ENCODE results near the gene C2CD3. TPM values are rescaled to one million over a fixed set of nuclear protein-coding genes. Genes with fewer than 3 reads are reported as not detected.
"Not testable (repeated sequence)": the region's sequence is repeated elsewhere in the genome, so short reads cannot be mapped to it uniquely, and the experiment has no call there.

Gene C2CD3
- total RNA-seq, 2 donors from 2014 or later = 12.2 to 31.6 TPM

DNA sequence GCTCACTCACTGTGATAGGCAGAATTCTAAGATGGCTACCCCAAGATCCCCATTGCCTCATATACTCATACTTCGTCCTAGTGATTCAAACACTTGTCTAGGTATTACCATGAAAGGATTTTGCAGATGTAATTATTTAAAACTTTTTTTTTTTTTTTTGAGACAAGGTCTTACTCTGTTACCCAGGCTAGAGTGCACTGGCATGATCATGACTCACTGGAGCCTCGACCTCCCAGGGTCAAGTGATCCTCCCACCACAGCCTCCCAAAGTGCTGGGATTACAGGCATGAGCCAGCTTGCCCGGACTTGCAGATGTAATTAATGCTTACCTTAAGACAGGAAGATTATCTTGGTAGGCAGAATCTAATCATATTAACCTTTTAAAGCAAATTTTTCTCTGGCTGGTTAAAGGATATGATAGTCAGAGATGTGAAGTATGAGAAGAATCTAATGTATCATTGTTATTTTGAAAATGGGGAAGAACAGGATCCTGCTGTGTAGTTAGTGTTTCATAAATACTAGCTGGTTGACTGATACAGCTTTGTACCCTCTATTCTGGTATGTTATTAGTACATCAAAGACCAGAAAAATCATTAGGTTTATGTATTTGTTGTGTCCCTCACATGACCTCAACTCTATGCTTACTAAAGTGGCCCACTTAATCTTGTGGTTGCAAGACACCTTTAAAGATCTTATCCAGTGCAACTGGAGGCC is 35.5 kb downstream of the C2CD3 start:
- DNase-seq (no peak), ATAC-seq (no peak)
- intact Hi-C loops (cut with DNase I) = no loop called here
- Histone ChIP-seq H3K4me1 (peaks cover 8% of the 10 kb centered on the region), H3K4me3 (no peak overlapping the region), H3K9me3 (no peaks in the 10 kb centered on the region), H3K36me3 (replicated peaks in 1 of 2; ENCODE audit: insufficient read depth in 1 of 2, low read depth in 2 of 2) (no peaks in the 10 kb centered on the region), H3K27ac (no peak overlapping the region), H3K27me3 (no peaks in the 10 kb centered on the region)
- TF ChIP-seq POLR2A (IDR thresholded peaks at IDR 0.05) (no peak), CTCF (IDR thresholded peaks at IDR 0.05) (no peak)
- 88 to 93% methylated on average over 3 of the region's 3 CpGs for WGBS, 2 donors

DNA sequence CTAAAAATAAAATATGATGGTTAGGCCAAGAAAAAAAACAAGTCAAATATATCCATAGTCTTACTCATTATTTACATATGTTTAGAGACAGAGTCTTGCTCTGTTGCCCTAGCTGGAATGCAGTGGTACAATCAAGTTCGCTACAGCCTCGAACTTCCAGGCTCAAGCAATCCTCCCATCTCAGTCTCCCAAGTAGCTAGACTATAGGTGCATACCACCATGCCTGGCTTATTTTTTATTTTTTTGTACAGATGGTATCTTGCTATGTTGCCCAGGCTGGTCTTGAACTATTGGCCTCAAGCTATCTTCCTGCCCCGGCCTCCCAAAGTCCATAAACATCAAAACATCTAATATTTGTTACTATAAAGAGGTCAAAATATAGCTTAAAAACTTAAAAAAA is 36.1 kb downstream of the C2CD3 start:
- Histone ChIP-seq H3K36me3 (replicated peaks in 1 of 2; ENCODE audit: insufficient read depth in 1 of 2, low read depth in 2 of 2) (no peaks in the 10 kb centered on the region), H3K27ac (no peak overlapping the region), H3K4me3 (no peak overlapping the region), H3K9me3 (no peaks in the 10 kb centered on the region), H3K4me1 (peaks cover 8% of the 10 kb centered on the region), H3K27me3 (no peaks in the 10 kb centered on the region)
- DNase-seq (no peak), ATAC-seq (no peak)
- 93 to 96% methylated on average over 3 of the region's 3 CpGs for WGBS, 2 donors
- TF ChIP-seq POLR2A (IDR thresholded peaks at IDR 0.05) (no peak), CTCF (IDR thresholded peaks at IDR 0.05) (no peak)
- intact Hi-C loops (cut with DNase I) = no loop called here

DNA sequence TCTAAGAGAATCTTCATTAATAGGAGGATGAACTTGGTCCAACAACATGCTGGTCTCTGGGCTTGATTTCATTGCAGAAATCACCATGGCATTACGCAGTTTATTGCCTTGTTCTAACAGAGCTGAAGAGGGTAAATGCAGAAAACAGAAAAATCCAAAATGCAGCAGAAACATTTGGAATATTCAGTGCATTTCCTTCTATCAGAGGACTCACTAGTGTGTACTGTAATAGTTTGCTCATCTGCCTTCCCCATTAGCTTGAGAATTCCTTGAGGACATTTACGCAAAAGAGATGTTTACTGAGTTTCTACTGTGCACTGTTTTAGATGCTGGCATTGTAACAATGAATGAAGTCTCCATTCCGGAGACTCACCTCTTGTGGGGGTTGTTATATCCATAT is 37.4 kb downstream of the C2CD3 start:
- TF ChIP-seq CTCF (IDR thresholded peaks at IDR 0.05) (no peak), POLR2A (IDR thresholded peaks at IDR 0.05) (no peak)
- intact Hi-C loops (cut with DNase I) = no loop called here
- H3K27me3 ChIP-seq = no peaks in the 10 kb centered on the region
- no peaks in the 10 kb centered on the region for H3K9me3 ChIP-seq
- H3K4me3 ChIP-seq = no peak overlapping the region
- DNase-seq = no peak
- H3K27ac ChIP-seq = no peak overlapping the region
- no peak for ATAC-seq
- no peaks in the 10 kb centered on the region for H3K36me3 ChIP-seq (replicated peaks in 1 of 2; ENCODE audit: insufficient read depth in 1 of 2, low read depth in 2 of 2)
- 95 to 98% methylated on average over 3 of the region's 3 CpGs for WGBS, 2 donors
- H3K4me1 ChIP-seq = peaks cover 5% of the 10 kb centered on the region

- intact Hi-C loops (cut with DNase I) = no loop called here
- Histone ChIP-seq H3K36me3 (replicated peaks in 1 of 2; ENCODE audit: insufficient read depth in 1 of 2, low read depth in 2 of 2) (no peaks in the 10 kb centered on the region), H3K4me3 (no peak overlapping the region), H3K27me3 (no peaks in the 10 kb centered on the region), H3K4me1 (no peaks in the 10 kb centered on the region), H3K27ac (no peak overlapping the region), H3K9me3 (no peaks in the 10 kb centered on the region)
- TF ChIP-seq CTCF (IDR thresholded peaks at IDR 0.05) (no peak), POLR2A (IDR thresholded peaks at IDR 0.05) (no peak)
- no peak for DNase-seq
- 89 to 95% methylated on average over 3 of the region's 3 CpGs for WGBS, 2 donors
- no peak for ATAC-seq
These were observed 38.0 kb downstream of the C2CD3 start for GRCh38 chr11:74132833-74133232.

GRCh38 chr11:74129121-74129520 is 41.7 kb downstream of the C2CD3 start:
- intact Hi-C loops (cut with DNase I); H3K4me3 ChIP-seq; H3K4me1 ChIP-seq; ATAC-seq; H3K27me3 ChIP-seq; H3K36me3 ChIP-seq (replicated peaks in 1 of 2; ENCODE audit: insufficient read depth in 1 of 2, low read depth in 2 of 2); H3K9me3 ChIP-seq; DNase-seq; H3K27ac ChIP-seq: not testable (repeated sequence)
- WGBS, 2 donors = 80 to 97% methylated on average over 2 to 20 of the region's 33 CpGs

Measured in body of pancreas (tissue), 4 donors.